ENCODE results near the gene FGF7. TPM values are rescaled to one million over a fixed set of nuclear protein-coding genes. Genes with fewer than 3 reads are reported as not detected.
"Not testable (repeated sequence)": the region's sequence is repeated elsewhere in the genome, so short reads cannot be mapped to it uniquely, and the experiment has no call there.

Gene FGF7
- total and polyA plus RNA-seq, 7 donors = 5.1 to 133 (median 105) TPM

DNA sequence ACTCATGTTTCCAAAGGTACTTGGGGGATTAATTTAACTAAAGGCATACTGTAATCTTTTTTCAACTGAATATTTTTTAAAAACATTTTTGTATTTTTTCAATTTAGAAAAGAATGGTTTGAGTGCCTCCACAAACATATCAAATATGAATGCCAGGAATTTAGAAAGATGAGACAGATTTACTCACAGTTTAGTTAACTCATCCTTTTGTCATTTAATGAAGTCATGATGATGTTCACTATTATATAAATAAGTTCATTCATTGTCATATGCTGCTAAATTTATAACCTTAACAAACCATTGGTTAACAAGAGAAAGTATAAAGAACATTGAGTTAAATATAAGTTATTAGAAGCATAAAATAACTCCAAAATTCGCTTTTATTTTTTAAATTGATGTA, 50.0 kb downstream of the FGF7 start:
- intact Hi-C loops (cut with DNase I) = no loop called here
- no peak overlapping the region for H3K4me3 ChIP-seq
- H3K4me1 ChIP-seq = peaks cover 0 to 31% (median 20%) of the 10 kb centered on the region in 4 donors
- TF ChIP-seq, protein P1, sequence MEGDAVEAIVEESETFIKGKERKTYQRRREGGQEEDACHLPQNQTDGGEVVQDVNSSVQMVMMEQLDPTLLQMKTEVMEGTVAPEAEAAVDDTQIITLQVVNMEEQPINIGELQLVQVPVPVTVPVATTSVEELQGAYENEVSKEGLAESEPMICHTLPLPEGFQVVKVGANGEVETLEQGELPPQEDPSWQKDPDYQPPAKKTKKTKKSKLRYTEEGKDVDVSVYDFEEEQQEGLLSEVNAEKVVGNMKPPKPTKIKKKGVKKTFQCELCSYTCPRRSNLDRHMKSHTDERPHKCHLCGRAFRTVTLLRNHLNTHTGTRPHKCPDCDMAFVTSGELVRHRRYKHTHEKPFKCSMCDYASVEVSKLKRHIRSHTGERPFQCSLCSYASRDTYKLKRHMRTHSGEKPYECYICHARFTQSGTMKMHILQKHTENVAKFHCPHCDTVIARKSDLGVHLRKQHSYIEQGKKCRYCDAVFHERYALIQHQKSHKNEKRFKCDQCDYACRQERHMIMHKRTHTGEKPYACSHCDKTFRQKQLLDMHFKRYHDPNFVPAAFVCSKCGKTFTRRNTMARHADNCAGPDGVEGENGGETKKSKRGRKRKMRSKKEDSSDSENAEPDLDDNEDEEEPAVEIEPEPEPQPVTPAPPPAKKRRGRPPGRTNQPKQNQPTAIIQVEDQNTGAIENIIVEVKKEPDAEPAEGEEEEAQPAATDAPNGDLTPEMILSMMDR (IDR thresholded peaks at IDR 0.05) = no peak
- TF ChIP-seq POLR2A (IDR thresholded peaks at IDR 0.05) (no peak), POLR2AphosphoS5 (IDR thresholded peaks at IDR 0.05) (no peak), EP300 (IDR thresholded peaks at IDR 0.05) (no peak)
- no peaks in the 10 kb centered on the region for H3K9me3 ChIP-seq
- H3K27ac ChIP-seq = no peak overlapping the region
- no peaks in the 10 kb centered on the region for H3K36me3 ChIP-seq
- 54 to 67% methylated on average over 1 of the region's 1 CpG for WGBS, 2 donors
- no peaks in the 10 kb centered on the region for H3K27me3 ChIP-seq
- DNase-seq = no peak

DNA sequence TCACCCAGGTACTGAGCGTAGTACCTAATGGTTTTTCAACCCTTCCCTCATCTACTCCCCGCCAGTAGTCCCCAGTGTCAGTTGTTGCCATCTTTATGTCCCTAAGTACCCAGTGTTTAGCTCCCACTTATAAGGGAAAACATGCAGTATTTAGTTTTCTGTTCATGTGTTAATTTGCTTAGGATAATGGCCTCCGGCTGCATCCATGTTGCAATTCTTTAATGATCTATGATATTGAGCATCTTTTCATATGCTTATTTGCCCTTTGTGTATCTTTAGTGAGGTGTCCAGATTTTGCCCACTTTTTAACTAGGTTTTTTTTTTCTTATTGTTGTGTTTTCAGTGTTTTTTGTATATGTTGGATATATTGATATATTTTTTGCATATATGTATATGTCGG, 55.0 kb downstream of the FGF7 start:
- H3K27me3 ChIP-seq; H3K9me3 ChIP-seq; H3K27ac ChIP-seq; H3K36me3 ChIP-seq; DNase-seq; H3K4me3 ChIP-seq; H3K4me1 ChIP-seq; intact Hi-C loops (cut with DNase I): not testable (repeated sequence)
- WGBS, 2 donors = 82 to 94% methylated on average over 4 of the region's 4 CpGs

DNA sequence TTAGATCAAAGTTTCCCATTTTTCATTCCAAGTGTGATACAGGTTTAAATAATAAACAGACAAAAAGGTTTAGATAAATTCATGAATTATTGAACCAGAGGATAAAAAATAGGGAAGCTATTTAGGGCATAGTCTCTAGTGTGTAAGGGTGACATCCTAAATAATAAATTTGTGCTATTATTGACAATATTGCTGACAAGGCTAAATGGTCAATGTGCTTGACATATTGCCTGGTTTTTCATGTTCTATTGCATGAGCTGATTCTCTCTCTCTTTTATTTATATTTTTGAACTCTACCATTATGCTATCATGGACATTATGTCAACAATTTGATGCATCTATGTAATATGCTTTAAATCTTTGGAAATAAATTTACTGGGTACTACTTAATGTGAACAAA, 55.9 kb downstream of the FGF7 start:
- intact Hi-C loops (cut with DNase I); H3K4me3 ChIP-seq; H3K36me3 ChIP-seq; H3K4me1 ChIP-seq; H3K27ac ChIP-seq; H3K27me3 ChIP-seq; H3K9me3 ChIP-seq; DNase-seq: not testable (repeated sequence)

DNA sequence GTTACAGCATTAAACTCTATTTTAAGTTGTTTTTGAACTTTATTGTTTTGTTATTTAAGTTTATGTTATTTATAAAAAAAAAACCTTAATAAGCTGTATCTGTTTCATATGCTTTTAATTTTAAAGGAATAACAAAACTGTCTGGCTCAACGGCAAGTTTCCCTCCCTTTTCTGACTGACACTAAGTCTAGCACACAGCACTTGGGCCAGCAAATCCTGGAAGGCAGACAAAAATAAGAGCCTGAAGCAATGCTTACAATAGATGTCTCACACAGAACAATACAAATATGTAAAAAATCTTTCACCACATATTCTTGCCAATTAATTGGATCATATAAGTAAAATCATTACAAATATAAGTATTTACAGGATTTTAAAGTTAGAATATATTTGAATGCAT, 62.4 kb downstream of the FGF7 start:
- H3K9me3 ChIP-seq; DNase-seq; H3K27me3 ChIP-seq; H3K36me3 ChIP-seq; H3K4me3 ChIP-seq; intact Hi-C loops (cut with DNase I): not testable (repeated sequence)
- 63 to 83% methylated on average over 1 of the region's 1 CpG for WGBS, 2 donors
- H3K27ac ChIP-seq = peak overlapping the region in 2 of 4 donors; percentile 12 to 34
- peaks cover 0 to 13% (median 0%) of the 10 kb centered on the region in 4 donors for H3K4me1 ChIP-seq

DNA sequence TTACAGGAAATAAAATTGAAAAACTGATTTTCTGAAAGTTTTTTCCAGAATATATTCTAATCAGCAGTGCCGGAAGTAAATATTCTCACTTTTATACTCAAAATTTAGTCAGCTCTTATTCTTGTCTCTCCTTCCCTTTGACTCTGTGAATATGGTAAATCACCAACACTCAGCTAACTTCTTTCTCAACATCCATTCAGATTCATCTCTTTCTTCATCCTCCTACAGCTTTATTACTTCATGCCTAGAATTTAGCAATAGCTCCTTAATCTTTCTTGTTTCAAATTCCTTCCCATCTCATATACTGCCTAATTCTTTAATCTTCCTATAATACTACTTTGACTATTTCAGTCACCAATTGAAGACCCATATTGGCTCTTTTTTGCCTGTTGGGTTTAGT, 67.9 kb downstream of the FGF7 start:
- Histone ChIP-seq H3K4me1 (peaks cover 0 to 22% (median 18%) of the 10 kb centered on the region in 4 donors), H3K9me3 (no peaks in the 10 kb centered on the region), H3K36me3 (no peaks in the 10 kb centered on the region), H3K4me3 (no peak overlapping the region), H3K27ac (no peak overlapping the region), H3K27me3 (no peaks in the 10 kb centered on the region)
- TF ChIP-seq EP300 (IDR thresholded peaks at IDR 0.05) (no peak), POLR2A (IDR thresholded peaks at IDR 0.05) (no peak), POLR2AphosphoS5 (IDR thresholded peaks at IDR 0.05) (no peak)
- TF ChIP-seq, protein P1 (IDR thresholded peaks at IDR 0.05) = no peak
- intact Hi-C loops (cut with DNase I) = loop anchor here (10.0 kb wide), 1 partner anchor 514 kb away; no protein-coding TSS in a partner anchor
- no peak for DNase-seq
- WGBS, 2 donors = 95 to 97% methylated on average over 1 of the region's 1 CpG

DNA sequence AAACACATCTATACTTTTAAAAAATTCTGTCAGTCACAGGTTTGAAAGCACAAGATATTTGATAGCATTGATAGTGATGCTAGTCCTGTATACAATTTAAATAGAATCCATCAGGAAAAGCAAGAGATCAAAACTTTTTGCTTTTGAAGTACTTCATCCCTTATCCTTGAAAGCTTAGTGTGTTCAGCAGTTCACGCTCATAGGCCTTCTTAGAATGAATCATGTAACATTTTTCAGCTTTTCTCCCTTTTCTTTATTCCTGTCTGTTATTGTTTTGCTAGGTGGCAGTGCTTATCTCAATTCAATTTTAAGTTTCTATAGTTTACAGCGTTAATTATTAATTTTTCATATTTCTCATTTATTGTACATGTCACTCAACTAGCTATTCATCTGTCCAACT, 69.1 kb downstream of the FGF7 start:
- Histone ChIP-seq H3K9me3 (no peaks in the 10 kb centered on the region), H3K27me3 (no peaks in the 10 kb centered on the region), H3K4me1 (peaks cover 0 to 33% (median 26%) of the 10 kb centered on the region in 4 donors), H3K27ac (no peak overlapping the region), H3K36me3 (no peaks in the 10 kb centered on the region), H3K4me3 (no peak overlapping the region)
- intact Hi-C loops (cut with DNase I) = loop anchor here (10.0 kb wide), 1 partner anchor 513 kb away; no protein-coding TSS in a partner anchor
- 90 to 97% methylated on average over 2 of the region's 2 CpGs for WGBS, 2 donors
- no peak for TF ChIP-seq POLR2AphosphoS5 (IDR thresholded peaks at IDR 0.05)
- no peak for TF ChIP-seq POLR2A (IDR thresholded peaks at IDR 0.05)
- TF ChIP-seq, protein P1 (IDR thresholded peaks at IDR 0.05) = no peak
- TF ChIP-seq EP300 (IDR thresholded peaks at IDR 0.05) = no peak
- no peak for DNase-seq
